AG10803 (cell line): ENCODE measurements around the gene GYS1.

Experiments used
- DNase-seq: peaks from one replicate; pipeline ENCODE4 v3.0.0; 2010; ENCODE audit warnings: low read depth
- H3K4me3 ChIP-seq: 2 replicates; pipeline ENCODE4 v1.5.1; 2011; ENCODE audit warnings: mild to moderate bottlenecking, low read length, control low read depth
- TF ChIP-seq, protein P1 (sequence below): conservative IDR thresholded peaks from 2 replicates; pipeline ENCODE4 v1.5.1; 2011; ENCODE audit warnings: mild to moderate bottlenecking, low read length, control low read depth, inconsistent platforms

The GYS1 gene

DNA sequence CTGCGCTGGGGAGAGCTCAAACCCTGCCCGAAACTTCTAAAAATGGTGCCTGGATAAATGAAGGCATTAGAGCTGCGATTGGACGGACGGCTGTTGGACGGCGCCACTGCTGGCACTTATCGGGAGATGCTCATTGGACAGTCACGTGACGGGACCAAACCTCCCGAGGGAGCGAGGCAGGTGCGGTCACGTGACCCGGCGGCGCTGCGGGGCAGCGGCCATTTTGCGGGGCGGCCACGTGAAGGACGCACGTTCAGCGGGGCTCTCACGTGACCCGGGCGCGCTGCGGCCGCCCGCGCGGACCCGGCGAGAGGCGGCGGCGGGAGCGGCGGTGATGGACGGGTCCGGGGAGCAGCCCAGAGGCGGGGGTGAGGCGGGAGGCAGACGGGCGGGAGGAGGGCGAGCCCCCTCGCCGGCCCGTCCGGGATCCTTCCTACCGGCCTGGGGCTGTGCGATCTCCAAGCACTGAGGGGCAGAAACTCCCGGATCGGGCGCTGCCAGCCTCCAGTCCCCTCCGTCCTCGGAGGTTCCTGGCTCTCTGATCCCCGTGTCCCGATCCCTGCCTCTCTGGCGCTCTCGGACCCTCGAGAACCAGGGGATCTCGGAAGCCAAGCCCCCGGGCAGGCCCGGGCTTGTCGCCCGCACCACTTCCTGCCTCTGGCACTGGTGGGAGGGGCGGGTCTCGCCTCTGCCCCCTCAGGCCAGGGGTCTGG, 38.4 kb downstream of the GYS1 start, which contains the start of gene BAX:
Gene BAX, plus strand, starts transcription at position 281 of the 713 bp plus-strand sequence. Its CDS starts 54 bp downstream, at position 335.
- peak; percentile 92 for DNase-seq
- H3K4me3 ChIP-seq: peak within 1 kb of the TSS; percentile 98
- TF ChIP-seq, protein P1, sequence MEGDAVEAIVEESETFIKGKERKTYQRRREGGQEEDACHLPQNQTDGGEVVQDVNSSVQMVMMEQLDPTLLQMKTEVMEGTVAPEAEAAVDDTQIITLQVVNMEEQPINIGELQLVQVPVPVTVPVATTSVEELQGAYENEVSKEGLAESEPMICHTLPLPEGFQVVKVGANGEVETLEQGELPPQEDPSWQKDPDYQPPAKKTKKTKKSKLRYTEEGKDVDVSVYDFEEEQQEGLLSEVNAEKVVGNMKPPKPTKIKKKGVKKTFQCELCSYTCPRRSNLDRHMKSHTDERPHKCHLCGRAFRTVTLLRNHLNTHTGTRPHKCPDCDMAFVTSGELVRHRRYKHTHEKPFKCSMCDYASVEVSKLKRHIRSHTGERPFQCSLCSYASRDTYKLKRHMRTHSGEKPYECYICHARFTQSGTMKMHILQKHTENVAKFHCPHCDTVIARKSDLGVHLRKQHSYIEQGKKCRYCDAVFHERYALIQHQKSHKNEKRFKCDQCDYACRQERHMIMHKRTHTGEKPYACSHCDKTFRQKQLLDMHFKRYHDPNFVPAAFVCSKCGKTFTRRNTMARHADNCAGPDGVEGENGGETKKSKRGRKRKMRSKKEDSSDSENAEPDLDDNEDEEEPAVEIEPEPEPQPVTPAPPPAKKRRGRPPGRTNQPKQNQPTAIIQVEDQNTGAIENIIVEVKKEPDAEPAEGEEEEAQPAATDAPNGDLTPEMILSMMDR: no peak

DNA sequence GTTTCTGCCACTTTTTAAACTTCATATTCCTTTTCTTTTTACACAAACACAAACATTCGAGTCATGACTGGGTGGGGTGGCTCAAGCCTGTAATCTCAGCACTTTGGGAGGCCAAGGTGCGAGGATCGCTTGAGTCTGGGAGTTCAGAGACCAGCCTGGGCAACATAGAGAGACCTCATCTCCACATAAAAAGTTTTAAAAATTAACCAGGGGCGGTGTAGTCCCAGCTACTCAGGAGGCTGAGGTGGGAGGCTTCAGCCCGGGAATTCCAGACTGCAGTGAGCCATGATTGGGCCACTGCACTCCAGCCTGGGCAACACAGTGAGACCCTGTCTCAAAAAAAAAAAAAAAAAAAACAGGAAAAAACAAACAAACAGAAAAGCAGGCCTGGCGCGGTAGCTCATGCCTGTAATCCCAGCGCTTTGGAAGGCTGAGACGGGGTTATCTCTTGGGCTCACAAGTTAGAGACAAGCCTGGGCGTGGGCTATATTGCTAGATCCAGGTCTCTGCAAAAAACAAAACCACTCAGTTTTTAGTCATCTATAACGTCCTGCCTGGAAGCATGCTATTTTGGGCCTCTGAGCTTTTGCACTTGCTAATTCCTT, 39.0 kb downstream of the GYS1 start:
- no peak for DNase-seq
- H3K4me3 ChIP-seq: peak overlapping the region; percentile 59
- TF ChIP-seq, protein P1: no peak

DNA sequence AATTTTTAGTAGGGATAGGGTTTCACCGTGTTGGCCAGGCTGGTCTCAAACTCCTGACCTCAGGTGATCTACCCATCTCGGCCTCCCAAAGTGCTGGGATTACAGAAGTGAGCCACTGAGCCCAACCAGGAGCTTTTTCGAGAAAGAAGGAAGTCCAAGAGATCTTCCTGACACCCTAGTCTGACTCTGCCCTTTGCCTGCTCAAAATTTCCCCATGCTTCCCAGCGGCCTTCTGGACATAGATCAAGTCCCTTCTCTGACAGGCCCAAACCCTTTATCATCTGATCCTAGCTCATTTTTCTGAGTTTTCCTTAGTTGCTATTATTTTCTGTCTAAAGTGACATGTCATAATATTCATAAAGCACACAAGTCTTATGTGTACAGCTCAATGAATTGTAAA, 40.0 kb downstream of the GYS1 start:
- TF ChIP-seq, protein P1: no peak
- DNase-seq: no peak
- H3K4me3 ChIP-seq: no peak overlapping the region

DNA sequence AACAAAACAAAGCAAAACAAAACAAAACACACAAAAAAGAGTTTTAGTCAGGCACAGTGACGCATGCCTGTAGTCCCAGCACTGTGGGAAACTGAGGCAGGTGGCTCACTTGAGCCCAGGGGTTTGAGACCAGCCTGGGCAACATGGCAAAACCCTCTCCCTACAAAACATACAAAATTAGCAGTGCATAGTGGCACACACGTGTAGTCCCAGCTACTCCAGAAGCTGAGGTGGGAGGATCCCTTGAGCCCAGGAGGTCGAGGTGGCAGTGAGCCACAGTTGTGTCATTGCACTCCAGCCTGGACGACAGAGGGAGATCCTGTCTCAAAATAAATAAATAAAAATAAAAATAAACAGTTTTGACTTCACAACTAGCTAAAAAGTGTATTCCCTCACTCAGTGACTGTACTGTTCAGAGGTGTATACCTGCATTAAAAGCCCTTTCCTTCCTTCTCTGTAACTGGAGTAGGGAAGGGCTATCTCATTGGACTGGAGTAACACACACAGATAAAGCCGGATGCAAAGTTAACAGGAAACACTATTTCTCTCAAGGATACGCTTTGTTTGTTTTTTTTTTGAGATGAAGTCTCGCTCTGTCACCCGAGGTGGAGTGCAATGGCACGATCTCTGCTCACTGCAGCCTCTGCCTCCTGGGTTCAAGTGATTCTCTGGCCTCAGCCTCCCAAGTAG, 42.1 kb downstream of the GYS1 start:
- H3K4me3 ChIP-seq: no peak overlapping the region

DNA sequence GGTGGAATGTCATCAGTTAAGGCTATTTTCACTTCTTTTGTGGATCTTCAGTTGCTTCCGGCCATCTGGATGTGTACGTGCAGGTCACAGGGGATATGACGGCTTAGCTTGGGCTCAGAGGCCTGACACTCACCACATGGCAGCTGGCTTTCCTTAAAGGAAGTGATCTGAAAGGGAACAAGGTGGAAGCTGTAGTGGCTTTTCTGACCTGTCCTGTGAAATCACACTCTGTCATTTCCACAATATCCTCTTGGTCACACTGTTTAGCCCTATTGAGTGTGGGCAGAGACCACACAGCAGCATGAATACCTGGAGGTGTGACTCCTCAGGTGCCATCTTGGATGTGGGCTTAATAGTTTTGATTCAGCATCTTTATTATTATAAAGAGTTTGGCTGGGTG, 43.0 kb downstream of the GYS1 start:
- no peak for DNase-seq
- TF ChIP-seq, protein P1: no peak
- H3K4me3 ChIP-seq: no peak overlapping the region

More for the DNA sequence above, 42.1 kb downstream of the GYS1 start:
- TF ChIP-seq, protein P1: no peak
- no peak for DNase-seq

DNA sequence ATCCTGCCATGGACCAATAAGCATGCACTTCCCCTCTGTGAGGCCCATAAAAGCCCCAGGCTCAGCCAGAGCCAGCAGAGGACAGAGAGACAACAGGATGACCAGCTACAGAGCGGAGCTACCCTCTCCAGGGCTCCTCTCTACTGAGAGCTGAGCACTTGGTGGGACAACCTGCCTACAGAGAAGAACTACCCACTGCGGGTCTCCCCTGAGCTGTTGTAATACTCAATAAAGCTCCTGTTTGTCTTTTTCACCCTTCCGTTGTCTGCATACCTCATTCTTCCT, 45.9 kb downstream of the GYS1 start:
- DNase-seq: no peak
- TF ChIP-seq, protein P1: no peak
- no peak overlapping the region for H3K4me3 ChIP-seq
